NCI-H748 treated with DMSO at 0.1 percent for 48 hours (cell line): ENCODE data around the gene FAM3A.
"Not testable (repeated sequence)": the region's sequence is repeated elsewhere in the genome, so short reads cannot be mapped to it uniquely, and the experiment has no call there.

Experiments used
- DNase-seq: peaks from one replicate; lab custom pipeline; 2025; lab: John Stamatoyannopoulos, UW

Gene FAM3A

GRCh38 chrX:154502989-154503388 is 13.0 kb downstream of the FAM3A start:
- DNase-seq, result no peak

- no peak for DNase-seq
These were observed 13.9 kb downstream of the FAM3A start for GRCh38 chrX:154502098-154502497.

- DNase-seq, result not testable (repeated sequence)
These were observed 14.6 kb downstream of the FAM3A start for GRCh38 chrX:154501423-154501822.

- not testable (repeated sequence) for DNase-seq
These were observed 19.4 kb downstream of the FAM3A start for GRCh38 chrX:154496591-154497137.

- DNase-seq, result no peak
These were observed 20.5 kb downstream of the FAM3A start for GRCh38 chrX:154495472-154495922.

GRCh38 chrX:154494715-154495114 is 21.3 kb downstream of the FAM3A start:
- no peak for DNase-seq

- DNase-seq, result peak; percentile 88
These were observed 25.5 kb downstream of the FAM3A start, which contains the start of gene SLC10A3 for GRCh38 chrX:154490414-154491083. SLC10A3 (minus strand) TSS chrX:154490629; CDS start chrX:154488940, 1,689 bp downstream.

GRCh38 chrX:154490021-154490413 is 26.0 kb downstream of the FAM3A start:
- DNase-seq, result no peak

- DNase-seq, result no peak
These were observed 26.9 kb downstream of the FAM3A start for GRCh38 chrX:154489182-154489581.

GRCh38 chrX:154488336-154489075 is 27.5 kb downstream of the FAM3A start:
- no peak for DNase-seq

- DNase-seq, result no peak
These were observed 28.3 kb downstream of the FAM3A start for GRCh38 chrX:154487518-154488290.

- peak; percentile 57 for DNase-seq
These were observed 29.4 kb downstream of the FAM3A start, which contains the start of gene UBL4A for GRCh38 chrX:154486396-154487207. UBL4A (minus strand) TSS chrX:154486615; CDS start chrX:154486584, 31 bp downstream.

- no peak for DNase-seq
These were observed 30.0 kb downstream of the FAM3A start for GRCh38 chrX:154486052-154486395.

GRCh38 chrX:154485150-154486051 is 30.6 kb downstream of the FAM3A start:
- no peak for DNase-seq

GRCh38 chrX:154484255-154485149 is 31.5 kb downstream of the FAM3A start:
- no peak for DNase-seq

- no peak for DNase-seq
These were observed 32.7 kb downstream of the FAM3A start for GRCh38 chrX:154483325-154483724.

- DNase-seq, result no peak
These were observed 33.2 kb downstream of the FAM3A start for GRCh38 chrX:154482786-154483185.

GRCh38 chrX:154481911-154482601 is 34.0 kb downstream of the FAM3A start:
- no peak for DNase-seq

GRCh38 chrX:154481195-154481594 is 34.8 kb downstream of the FAM3A start:
- no peak for DNase-seq
